CD4-positive, alpha-beta T cell treated with Interleukin-21 for 1 hour (primary cell): Measurements from ENCODE around the gene RAPGEF4.

ENCODE experiments used
- DNase-seq: peaks from one replicate; pipeline ENCODE4 v3.0.0-alpha.2; 2020

Gene RAPGEF4

GRCh38 chr2:172976116-172976515, 240.5 kb downstream of the RAPGEF4 start:
- DNase-seq = no peak

- no peak for DNase-seq
Measured at GRCh38 chr2:172976816-172977215, 241.2 kb downstream of the RAPGEF4 start.

- DNase-seq = no peak
Measured at GRCh38 chr2:172977270-172978062, 241.8 kb downstream of the RAPGEF4 start.

GRCh38 chr2:172978063-172978383, 242.4 kb downstream of the RAPGEF4 start:
- no peak for DNase-seq

GRCh38 chr2:172985139-172985892, 249.7 kb downstream of the RAPGEF4 start:
- no peak for DNase-seq

GRCh38 chr2:172986040-172986439, 250.4 kb downstream of the RAPGEF4 start:
- DNase-seq = no peak

- no peak for DNase-seq
Measured at GRCh38 chr2:172988728-172989127, 253.1 kb downstream of the RAPGEF4 start.

- no peak for DNase-seq
Measured at GRCh38 chr2:172991031-172991430, 255.4 kb downstream of the RAPGEF4 start.

- no peak for DNase-seq
Measured at GRCh38 chr2:172993139-172993538, 257.5 kb downstream of the RAPGEF4 start.

- no peak for DNase-seq
Measured at GRCh38 chr2:172993931-172994717, 258.5 kb downstream of the RAPGEF4 start.

GRCh38 chr2:172994864-172995263, 259.2 kb downstream of the RAPGEF4 start:
- DNase-seq = no peak

- DNase-seq = no peak
Measured at GRCh38 chr2:172995323-172996244, 259.9 kb downstream of the RAPGEF4 start.

GRCh38 chr2:172996387-172996961, 260.8 kb downstream of the RAPGEF4 start:
- no peak for DNase-seq

- DNase-seq = no peak
Measured at GRCh38 chr2:172997031-172997430, 261.4 kb downstream of the RAPGEF4 start.

- DNase-seq = no peak
Measured at GRCh38 chr2:172998547-172999272, 263.1 kb downstream of the RAPGEF4 start.

GRCh38 chr2:172999641-173000386, 264.2 kb downstream of the RAPGEF4 start:
- DNase-seq = no peak

- DNase-seq = no peak
Measured at GRCh38 chr2:173001664-173002604, 266.3 kb downstream of the RAPGEF4 start.

- DNase-seq = no peak
Measured at GRCh38 chr2:173002751-173003541, 267.3 kb downstream of the RAPGEF4 start.

GRCh38 chr2:173008786-173009185, 273.1 kb downstream of the RAPGEF4 start:
- no peak for DNase-seq
